GM23338 (cell line): ENCODE measurements around the gene GDF11. TPM values are rescaled to one million over a fixed set of nuclear protein-coding genes. Genes with fewer than 3 reads are reported as not detected.

Experiments used
- ATAC-seq: fragments of 200-7000 bp; cut with Tn5 transposase; 3 replicates; pipeline ENCODE4 v1.9.1; 2020
- DNase-seq: peaks from one replicate; pipeline ENCODE4 v3.0.0-alpha.2; 2015; ENCODE audit warnings: low spot score
- H2AFZ ChIP-seq: fragments of 200-600 bp; sonication (generic); 2 replicates; pipeline ENCODE4 v1.8.0; 2016; ENCODE audit warnings: antibody characterized with exemption, mild to moderate bottlenecking, moderate library complexity
- H3F3A ChIP-seq: fragments of 200-600 bp; sonication (generic); replicated peaks from 2 replicates; pipeline ENCODE4 v1.8.0; 2017; ENCODE audit warnings: antibody characterized with exemption, mixed run types, low read depth
- H3K27ac ChIP-seq: fragments of 200-600 bp; sonication (generic); 2 replicates; pipeline ENCODE4 v1.6.1; 2016; ENCODE audit warnings: low read depth
- H3K27me3 ChIP-seq: fragments of 200-600 bp; sonication (generic); 2 replicates; pipeline ENCODE4 v1.8.0; 2016; ENCODE audit warnings: mild to moderate bottlenecking, mixed run types, moderate library complexity; ENCODE audit not compliant: insufficient read depth
- H3K36me3 ChIP-seq: fragments of 200-600 bp; sonication (generic); 2 replicates; pipeline ENCODE4 v1.8.0; 2016; ENCODE audit warnings: mild to moderate bottlenecking; ENCODE audit not compliant: insufficient read depth
- H3K4me1 ChIP-seq: fragments of 200-600 bp; sonication (generic); 2 replicates; pipeline ENCODE4 v1.8.0; 2016; ENCODE audit warnings: mild to moderate bottlenecking, moderate library complexity; ENCODE audit not compliant: insufficient read depth
- H3K4me2 ChIP-seq: fragments of 200-600 bp; sonication (generic); 2 replicates; pipeline ENCODE4 v1.7.1; 2017; ENCODE audit warnings: mixed run types
- H3K4me3 ChIP-seq: fragments of 200-600 bp; sonication (generic); 2 replicates; pipeline ENCODE4 v1.6.1; 2016; ENCODE audit warnings: mixed run types
- H3K79me2 ChIP-seq: fragments of 200-600 bp; sonication (generic); replicated peaks from 2 replicates; pipeline ENCODE4 v1.8.0; 2017; ENCODE audit warnings: mild to moderate bottlenecking; ENCODE audit not compliant: insufficient read depth
- H3K9me2 ChIP-seq: fragments of 200-600 bp; sonication (generic); 2 replicates; pipeline ENCODE4 v1.8.0; 2017; ENCODE audit not compliant: insufficient read depth
- H4K20me1 ChIP-seq: fragments of 200-600 bp; sonication (generic); replicated peaks from 2 replicates; pipeline ENCODE4 v1.8.0; 2017; ENCODE audit warnings: mild to moderate bottlenecking; ENCODE audit not compliant: insufficient read depth
- H3K27ac Mint-ChIP-seq: 2 replicates; pipeline ENCODE4 v1.8.0; 2020; ENCODE audit warnings: inconsistent platforms, mild to moderate bottlenecking, moderate library complexity, mixed read lengths
- H3K27me3 Mint-ChIP-seq: 3 replicates; pipeline ENCODE4 v1.8.0; 2022; ENCODE audit warnings: low read depth, mild to moderate bottlenecking, moderate library complexity, mixed read lengths, inconsistent platforms; ENCODE audit not compliant: insufficient read depth, poor library complexity
- H3K36me3 Mint-ChIP-seq: 3 replicates; pipeline ENCODE4 v1.8.0; 2021; ENCODE audit warnings: low read depth, mild to moderate bottlenecking, inconsistent platforms, moderate library complexity, mixed read lengths
- H3K4me1 Mint-ChIP-seq: 3 replicates; pipeline ENCODE4 v1.8.0; 2020; ENCODE audit warnings: mild to moderate bottlenecking, inconsistent platforms, mixed read lengths
- H3K4me3 Mint-ChIP-seq: 3 replicates; pipeline ENCODE4 v1.8.0; 2021; ENCODE audit warnings: moderate library complexity, mild to moderate bottlenecking, inconsistent platforms, mixed read lengths
- H3K9me3 Mint-ChIP-seq: 3 replicates; pipeline ENCODE4 v1.8.0; 2020; ENCODE audit warnings: moderate library complexity, mild to moderate bottlenecking, inconsistent platforms, mixed read lengths
- CREB1 ChIP-seq: fragments of 250-450 bp; sonication (Bioruptor Pico); IDR thresholded peaks from 2 replicates; pipeline ENCODE4 v1.5.0; 2020; ENCODE audit warnings: low read depth, mild to moderate bottlenecking, moderate library complexity
- ETS1 ChIP-seq: IDR thresholded peaks from 2 replicates; pipeline ENCODE4 v1.6.1; 2016; ENCODE audit warnings: antibody characterized with exemption
- REST ChIP-seq: IDR thresholded peaks from one replicate; pipeline ENCODE4 v1.6.1; 2018; ENCODE audit warnings: antibody characterized with exemption; ENCODE audit not compliant: unreplicated experiment
- STAT1 ChIP-seq: IDR thresholded peaks from one replicate; pipeline ENCODE4 v1.6.1; 2016; ENCODE audit warnings: antibody characterized with exemption; ENCODE audit not compliant: unreplicated experiment
- ZNF114 ChIP-seq: fragments of 250-450 bp; sonication (Bioruptor Pico); IDR thresholded peaks from 2 replicates; pipeline ENCODE4 v1.5.0; 2020; ENCODE audit warnings: mild to moderate bottlenecking, moderate library complexity
- polyA plus RNA-seq: library from polyadenylated mRNA; unstranded; fragments of >200 nt; fragmentation: Nextera tagmentation; extraction: Ambion mirVana; gene quantifications from 2 replicates; pipeline ENCODE4 v1.2.1, GENCODE V29; 2016
- total RNA-seq: library from RNA; depleted of rRNA; stranded (reverse); fragments of >200 nt; shearing (Covaris generic); gene quantifications from 2 replicates; pipeline ENCODE4 v1.2.3, GENCODE V29; 2014
- TF ChIP-seq, protein P1 (sequence below), 2 experiments: fragments of 200-600 bp in 1 of 2; sonication (generic) in 1 of 2; conservative IDR thresholded peaks; 2 replicates each; pipeline versions ENCODE4 v1.5.1 to v1.6.1; 2016 to 2017; ENCODE audit warnings: antibody characterized with exemption in 2 of 2, low read depth in 2 of 2, mild to moderate bottlenecking in 2 of 2, moderate library complexity in 1 of 2

The GDF11 gene
- total and polyA plus RNA-seq, 2 experiments from 2014 or later: 3.7 to 12.5 TPM

DNA sequence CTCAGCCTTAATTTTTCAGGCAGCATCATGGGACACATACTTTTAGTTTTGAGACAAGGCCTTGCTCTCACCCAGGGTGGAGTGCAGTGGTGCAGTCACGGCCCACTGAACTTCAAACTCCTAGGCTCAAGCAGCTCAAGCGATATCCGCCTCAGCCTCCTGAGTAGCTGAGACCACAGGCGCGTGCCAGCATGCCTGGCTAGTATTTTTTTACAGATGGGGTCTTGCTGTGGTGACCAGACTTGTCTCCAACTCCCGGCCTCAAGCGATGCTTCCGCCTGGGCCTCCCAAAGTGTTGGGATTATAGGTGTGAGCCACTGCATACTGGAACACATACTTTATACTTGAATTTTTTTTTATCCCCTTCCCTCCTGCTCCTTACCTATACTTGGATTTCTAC lies 20.0 kb upstream of the GDF11 start (continued):
- TF ChIP-seq, protein P1, sequence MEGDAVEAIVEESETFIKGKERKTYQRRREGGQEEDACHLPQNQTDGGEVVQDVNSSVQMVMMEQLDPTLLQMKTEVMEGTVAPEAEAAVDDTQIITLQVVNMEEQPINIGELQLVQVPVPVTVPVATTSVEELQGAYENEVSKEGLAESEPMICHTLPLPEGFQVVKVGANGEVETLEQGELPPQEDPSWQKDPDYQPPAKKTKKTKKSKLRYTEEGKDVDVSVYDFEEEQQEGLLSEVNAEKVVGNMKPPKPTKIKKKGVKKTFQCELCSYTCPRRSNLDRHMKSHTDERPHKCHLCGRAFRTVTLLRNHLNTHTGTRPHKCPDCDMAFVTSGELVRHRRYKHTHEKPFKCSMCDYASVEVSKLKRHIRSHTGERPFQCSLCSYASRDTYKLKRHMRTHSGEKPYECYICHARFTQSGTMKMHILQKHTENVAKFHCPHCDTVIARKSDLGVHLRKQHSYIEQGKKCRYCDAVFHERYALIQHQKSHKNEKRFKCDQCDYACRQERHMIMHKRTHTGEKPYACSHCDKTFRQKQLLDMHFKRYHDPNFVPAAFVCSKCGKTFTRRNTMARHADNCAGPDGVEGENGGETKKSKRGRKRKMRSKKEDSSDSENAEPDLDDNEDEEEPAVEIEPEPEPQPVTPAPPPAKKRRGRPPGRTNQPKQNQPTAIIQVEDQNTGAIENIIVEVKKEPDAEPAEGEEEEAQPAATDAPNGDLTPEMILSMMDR (conservative IDR thresholded peaks at IDR 0.05; ENCODE audit: low read depth in 2 of 2): no peak
- no peak for TF ChIP-seq ETS1

GRCh38 chr12:55723516-55724225 lies 19.3 kb upstream of the GDF11 start:
- Histone ChIP-seq H4K20me1 (0 out of 2 replicates have a peak, but pooled peaks cover 6% of the 10 kb centered on the region), H3K79me2 (peaks cover 14% of the 10 kb centered on the region)

DNA sequence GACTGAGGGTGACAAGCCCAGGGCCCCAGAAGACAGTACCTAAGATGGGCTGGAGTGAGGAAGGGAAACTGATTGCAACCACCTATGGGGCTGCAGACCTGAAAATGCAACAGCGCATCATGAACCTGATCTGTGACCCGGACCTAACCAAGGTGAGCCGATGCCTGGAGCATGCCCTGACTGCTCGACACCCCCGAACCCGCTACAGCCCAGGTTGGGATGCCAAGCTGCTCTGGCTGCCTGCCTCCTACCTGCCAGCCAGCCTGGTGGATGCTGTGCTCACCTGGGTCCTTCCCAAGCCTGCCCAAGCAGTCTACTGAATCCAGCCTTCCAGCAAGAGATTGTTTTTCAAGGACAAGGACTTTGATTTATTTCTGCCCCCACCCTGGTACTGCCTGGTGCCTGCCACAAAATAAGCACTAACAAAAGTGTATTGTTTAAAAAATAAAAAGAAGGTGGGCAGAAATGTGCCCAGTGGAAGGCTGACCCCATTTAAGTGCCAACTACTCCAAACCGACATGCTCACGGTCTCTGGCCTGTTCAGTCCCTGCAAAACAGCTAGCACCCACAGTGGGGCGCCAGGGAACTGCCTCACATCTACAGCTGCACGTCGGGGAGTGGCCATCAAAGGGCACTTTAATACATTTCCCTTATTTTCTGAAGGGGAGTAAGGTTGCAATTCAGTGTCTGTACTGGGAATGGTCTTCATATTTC lies 18.5 kb upstream of the GDF11 start:
- peaks cover 28% of the 10 kb centered on the region for H3K4me1 Mint-ChIP-seq
- no peak overlapping the region for H3K4me3 ChIP-seq
- TF ChIP-seq REST: no peak
- TF ChIP-seq, protein P1 (conservative IDR thresholded peaks at IDR 0.05; ENCODE audit: low read depth in 2 of 2): peak; percentile 72 to 87
- H3K36me3 ChIP-seq: peaks cover 8% of the 10 kb centered on the region; the same call in 1 of the 2 replicates
- H3K4me2 ChIP-seq: no peak overlapping the region
- H2AFZ ChIP-seq: no peak overlapping the region
- ATAC-seq (peak; percentile 11), DNase-seq (peak; percentile 83)
- H3F3A ChIP-seq: peaks cover 12% of the 10 kb centered on the region; the same call in 1 of the 2 replicates
- peaks cover 13% of the 10 kb centered on the region for H3K4me1 ChIP-seq
- no peak overlapping the region for H3K27ac Mint-ChIP-seq
- H3K27me3 Mint-ChIP-seq: peaks cover 11% of the 10 kb centered on the region
- peaks cover 41% of the 10 kb centered on the region for H3K36me3 Mint-ChIP-seq
- peak overlapping the region; percentile 80; the same call in 1 of the 2 replicates for H3K27ac ChIP-seq
- H3K27me3 ChIP-seq: no peaks in the 10 kb centered on the region
- H3K79me2 ChIP-seq: peaks cover 14% of the 10 kb centered on the region
- no peak overlapping the region; the same call in 2 of the 3 replicates for H3K4me3 Mint-ChIP-seq
- 0 out of 2 replicates have a peak, but pooled peaks cover 6% of the 10 kb centered on the region for H4K20me1 ChIP-seq
- no peaks in the 10 kb centered on the region for H3K9me3 Mint-ChIP-seq
- no peaks in the 10 kb centered on the region for H3K9me2 ChIP-seq

More at GRCh38 chr12:55723516-55724225, 19.3 kb upstream of the GDF11 start:
- ATAC-seq (no peak), DNase-seq (no peak)
- no peak overlapping the region for H2AFZ ChIP-seq
- Mint-ChIP-seq H3K36me3 (peaks cover 41% of the 10 kb centered on the region), H3K27me3 (peaks cover 14% of the 10 kb centered on the region), H3K4me1 (peaks cover 34% of the 10 kb centered on the region), H3K9me3 (no peaks in the 10 kb centered on the region), H3K4me3 (no peak overlapping the region), H3K27ac (peak overlapping the region; percentile 67; the same call in 1 of the 2 replicates)
- TF ChIP-seq STAT1: no peak
- TF ChIP-seq ZNF114: no peak
- no peak for TF ChIP-seq CREB1 (CRISPR knock-in tag)
- no peaks in the 10 kb centered on the region for H3K27me3 ChIP-seq
- H3K4me2 ChIP-seq: no peak overlapping the region
- no peak overlapping the region for H3K27ac ChIP-seq
- no peak overlapping the region for H3K4me3 ChIP-seq
- H3K4me1 ChIP-seq: peaks cover 20% of the 10 kb centered on the region
- no peaks in the 10 kb centered on the region for H3K9me2 ChIP-seq
- H3K36me3 ChIP-seq: peaks cover 8% of the 10 kb centered on the region; the same call in 1 of the 2 replicates
- peaks cover 8% of the 10 kb centered on the region; the same call in 1 of the 2 replicates for H3F3A ChIP-seq
